NCI-H2107 (cell line): Measurements from ENCODE around the gene CSF3R.
"Not testable (repeated sequence)": the region's sequence is repeated elsewhere in the genome, so short reads cannot be mapped to it uniquely, and the experiment has no call there.

ENCODE experiments used
- DNase-seq: peaks from one replicate; lab custom pipeline; 2025; lab: John Stamatoyannopoulos, UW

The CSF3R gene

DNA sequence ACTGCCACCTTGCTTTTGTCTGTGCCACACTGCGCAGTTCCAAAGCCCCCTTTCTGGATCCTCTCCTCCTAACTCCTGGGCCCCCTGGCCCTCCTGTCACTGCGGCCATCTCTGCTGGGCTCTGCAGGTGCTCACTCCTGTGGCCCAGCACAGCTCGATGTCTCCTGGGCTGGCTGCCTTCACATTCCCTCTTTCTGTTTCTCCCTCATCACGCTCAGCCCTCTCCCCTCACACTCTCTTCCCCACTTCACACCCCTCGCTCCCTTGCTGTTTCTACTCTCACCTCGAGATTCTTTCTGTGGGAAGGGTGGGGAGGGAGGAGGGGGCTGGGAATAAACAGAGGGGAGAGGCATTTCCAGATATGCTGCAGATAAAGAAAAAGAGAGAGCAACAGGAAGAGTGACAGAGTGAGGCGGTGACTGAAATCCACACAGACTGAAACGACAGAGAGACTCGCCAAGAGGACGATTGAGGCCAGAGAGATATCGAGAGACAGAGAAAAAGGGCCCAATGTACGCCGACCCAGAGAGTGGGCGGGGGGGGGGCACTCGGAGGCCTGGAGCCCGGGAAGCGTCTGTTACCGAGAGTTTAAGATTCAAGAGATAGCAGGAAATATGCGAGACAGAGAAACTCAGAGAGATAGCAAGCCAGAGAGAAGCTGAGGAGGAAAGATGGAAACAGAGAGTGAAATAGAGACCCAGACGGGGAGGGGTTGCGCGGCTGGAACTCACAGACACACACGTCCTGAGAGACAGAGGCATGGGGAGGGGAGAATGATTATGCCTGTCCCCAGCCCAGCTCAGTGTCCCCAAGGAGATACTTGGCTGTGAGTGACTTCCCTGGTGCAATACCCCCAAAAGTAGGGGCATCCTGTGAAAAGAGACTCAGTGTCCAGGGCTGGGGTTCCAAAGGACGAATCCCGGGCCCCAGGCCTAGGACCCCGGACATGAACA lies 666 bp downstream of the CSF3R start:
- no peak for DNase-seq

GRCh38 chr1:36481091-36481490 lies 1.6 kb downstream of the CSF3R start:
- DNase-seq: no peak

- DNase-seq: no peak
Observed at GRCh38 chr1:36480161-36480560, 2.6 kb downstream of the CSF3R start.

GRCh38 chr1:36479505-36480051 lies 3.1 kb downstream of the CSF3R start:
- no peak for DNase-seq

- DNase-seq: not testable (repeated sequence)
Observed at GRCh38 chr1:36477615-36478014, 5.1 kb downstream of the CSF3R start.

DNA sequence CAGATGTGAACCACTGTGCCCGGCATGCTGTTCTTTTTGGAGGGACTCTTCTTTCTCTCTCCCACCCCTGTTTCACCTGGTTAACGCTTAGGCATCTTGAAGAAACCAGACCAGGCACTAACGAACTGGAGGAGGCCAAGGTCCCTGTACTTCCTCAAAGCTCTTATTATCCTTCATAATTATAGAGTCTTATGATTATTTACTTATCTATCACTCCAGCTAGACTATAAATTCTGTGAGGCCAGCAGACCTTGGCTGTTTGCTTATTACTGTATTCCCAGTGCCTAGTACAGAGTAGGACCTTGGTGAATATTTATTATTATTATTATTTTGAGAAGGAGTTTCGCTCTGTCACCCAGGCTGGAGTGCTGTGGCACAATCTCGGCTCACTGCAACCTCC lies 5.8 kb downstream of the CSF3R start:
- no peak for DNase-seq

DNA sequence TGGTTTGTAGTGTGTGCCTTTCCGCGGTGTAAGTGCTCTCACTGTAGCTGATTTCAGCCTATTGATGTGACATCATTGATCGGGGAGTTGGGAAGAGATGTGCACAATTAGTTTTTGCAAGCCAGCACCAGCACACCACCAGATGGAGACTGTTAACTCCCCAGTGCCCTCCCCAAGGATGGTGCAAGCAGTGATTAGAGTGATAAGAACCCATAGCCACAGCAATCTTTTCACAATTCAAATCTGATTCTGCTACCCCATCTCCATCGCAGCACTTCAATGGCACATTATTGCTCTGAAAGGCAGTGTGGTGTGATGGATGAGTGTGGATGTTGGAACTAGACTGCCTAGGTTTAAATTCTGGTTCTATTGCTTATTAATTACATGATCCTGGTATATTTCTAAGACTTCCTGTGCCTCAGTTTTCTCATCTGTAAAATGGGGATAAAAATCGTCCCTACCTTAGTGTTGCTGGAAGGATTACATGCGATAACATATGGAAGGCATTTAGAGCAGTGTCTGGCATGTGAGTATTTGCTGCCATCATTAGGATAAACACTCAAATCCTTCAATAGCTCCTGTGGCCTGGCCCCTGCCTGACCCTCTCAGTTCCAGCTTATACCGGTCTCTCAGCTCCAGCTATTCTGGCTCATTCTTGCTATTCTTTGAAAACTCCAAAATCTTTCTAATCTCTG lies 6.7 kb downstream of the CSF3R start:
- DNase-seq: no peak

DNA sequence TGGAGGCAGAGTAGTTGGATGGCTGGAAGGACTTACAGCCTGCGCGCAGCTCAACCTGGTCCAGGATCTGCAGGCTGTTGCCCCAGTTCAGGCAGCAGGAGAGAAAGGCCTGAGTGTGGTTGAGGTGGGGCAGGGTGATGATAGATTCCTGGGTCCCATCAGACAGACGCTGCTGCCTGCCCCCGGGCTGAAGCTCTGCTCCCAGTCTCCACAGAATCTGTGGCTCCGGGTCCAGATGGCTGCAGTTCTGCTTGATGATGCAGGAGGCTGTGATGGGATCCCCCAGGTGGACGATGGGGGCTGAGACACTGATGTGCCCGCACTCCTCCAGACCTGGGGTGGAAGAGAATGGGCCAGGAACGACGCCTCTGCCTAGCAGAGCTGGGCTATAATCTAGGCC lies 7.4 kb downstream of the CSF3R start:
- no peak for DNase-seq

DNA sequence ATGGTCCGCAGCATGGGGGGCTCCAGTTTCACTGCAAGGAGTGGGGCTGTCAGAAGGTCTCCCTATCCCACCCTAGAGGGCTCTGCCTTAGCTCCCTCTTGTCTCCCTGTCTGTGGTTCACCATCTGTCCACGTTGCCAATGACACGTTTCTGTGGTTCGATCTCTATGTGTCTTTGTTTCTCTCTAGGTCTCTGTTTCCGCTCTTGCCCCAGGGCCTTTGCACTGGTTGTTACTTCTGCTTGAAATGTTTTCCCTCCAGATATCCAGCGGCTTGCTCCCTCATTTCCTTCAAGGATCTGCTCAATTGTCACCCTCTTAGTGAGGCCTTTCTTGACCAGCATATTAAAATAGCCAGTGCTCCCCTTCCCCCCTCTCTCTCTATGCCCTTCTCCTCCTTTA lies 10.1 kb downstream of the CSF3R start:
- DNase-seq: no peak

GRCh38 chr1:36471830-36472641 lies 10.7 kb downstream of the CSF3R start:
- DNase-seq: no peak

GRCh38 chr1:36469163-36469562 lies 13.6 kb downstream of the CSF3R start:
- DNase-seq: no peak

GRCh38 chr1:36467700-36468455 lies 14.8 kb downstream of the CSF3R start:
- no peak for DNase-seq

GRCh38 chr1:36467027-36467410 lies 15.7 kb downstream of the CSF3R start:
- no peak for DNase-seq

GRCh38 chr1:36466370-36467026 lies 16.2 kb downstream of the CSF3R start:
- DNase-seq: no peak

DNA sequence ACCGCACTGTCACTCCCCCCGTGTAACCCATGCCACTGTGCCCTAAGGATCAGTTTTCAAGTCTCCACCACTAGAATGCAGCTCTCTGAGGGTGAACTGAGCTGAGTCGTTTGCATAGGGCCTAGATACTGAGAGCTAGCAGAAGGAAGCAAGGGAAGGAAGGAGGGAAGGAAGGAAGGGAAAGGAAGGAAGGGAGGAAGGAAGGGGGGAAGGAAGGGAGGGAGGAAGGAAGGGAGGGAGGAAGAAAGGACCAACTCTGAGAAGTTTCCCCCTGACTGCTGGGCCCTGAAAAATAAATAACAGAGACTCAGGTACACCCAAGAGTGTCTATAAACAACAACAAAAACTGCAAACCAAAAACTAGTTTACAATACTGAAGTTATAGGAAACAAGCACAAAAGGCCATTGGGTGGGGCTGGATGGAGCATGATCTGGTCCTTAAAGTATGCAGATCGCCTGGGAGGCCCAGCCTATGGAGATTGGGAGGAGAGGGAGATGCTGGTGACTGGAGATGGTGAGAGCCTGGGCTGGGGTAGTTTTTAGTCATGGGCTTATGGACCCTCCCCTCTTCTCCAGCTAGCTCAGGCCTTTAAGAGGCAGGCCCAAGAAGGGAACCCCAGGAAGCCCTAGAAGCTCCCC lies 16.9 kb downstream of the CSF3R start:
- no peak for DNase-seq

DNA sequence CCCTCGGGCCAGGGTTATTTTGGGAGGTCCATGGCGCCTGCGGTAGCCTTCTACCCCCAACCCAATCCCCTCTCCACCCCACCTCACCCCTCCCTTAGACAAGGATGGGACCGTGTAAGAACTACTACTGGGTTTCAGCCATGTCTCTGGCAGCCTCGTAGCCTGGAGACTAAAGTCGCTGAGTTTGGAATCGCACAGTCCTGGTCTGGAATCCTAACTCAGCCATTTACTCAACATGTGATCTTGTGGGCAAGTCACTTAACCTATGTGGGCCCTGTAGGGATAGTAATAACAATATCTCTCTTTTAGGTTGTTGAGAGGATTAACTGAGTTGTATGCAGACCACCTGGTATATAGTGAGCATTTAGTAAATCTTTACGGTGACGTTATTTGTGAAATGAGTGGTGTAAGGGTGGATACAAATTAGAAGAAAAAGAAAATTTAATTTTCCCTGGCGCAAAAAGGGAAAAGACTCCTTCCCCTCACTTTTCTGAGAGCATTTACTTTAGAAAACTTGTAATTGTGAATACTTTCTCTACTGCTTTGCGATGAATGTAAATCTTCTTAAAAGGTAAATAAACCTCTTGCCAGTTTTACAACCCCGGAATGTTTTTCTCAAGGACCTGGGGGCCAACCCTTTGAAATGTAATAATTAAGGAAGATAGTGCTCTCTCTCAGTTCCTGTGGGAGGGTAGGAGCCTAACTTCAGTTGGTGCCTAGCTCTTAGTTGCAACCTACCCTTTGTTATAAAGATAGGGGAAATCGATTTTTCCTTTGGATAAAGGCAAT lies 17.9 kb downstream of the CSF3R start:
- DNase-seq: peak; percentile 32

- DNase-seq: peak; percentile 90
Observed at GRCh38 chr1:36463803-36464604, 18.7 kb downstream of the CSF3R start, which contains the start of gene MRPS15. TSS of gene MRPS15 (minus strand) at chr1:36464384. CDS start at chr1:36464275, 109 bp downstream.

DNA sequence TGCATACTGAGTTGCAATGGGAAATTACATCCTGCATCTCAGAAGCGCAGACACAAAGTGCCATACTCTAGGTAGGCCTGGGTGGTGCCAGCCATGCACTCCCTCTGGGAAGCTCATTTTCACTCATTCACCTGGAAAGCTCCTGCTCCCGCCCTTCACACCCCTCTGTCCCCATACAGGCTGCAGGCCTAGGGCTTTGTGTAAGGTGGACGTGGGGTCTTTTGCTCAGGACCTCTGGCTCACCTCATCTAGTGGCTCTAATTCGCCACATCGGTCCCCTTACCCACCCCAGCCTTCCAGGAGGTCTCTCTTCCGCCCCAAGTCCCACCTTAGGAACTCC lies 19.3 kb downstream of the CSF3R start:
- DNase-seq: no peak

GRCh38 chr1:36458910-36459309 lies 23.8 kb downstream of the CSF3R start:
- no peak for DNase-seq
